ENCODE measurements around the gene MGRN1.

GRCh38 chr16:4729876-4730275 is 105.2 kb downstream of the MGRN1 start:
- no peak for TF ChIP-seq POU6F1 (CRISPR knock-in tag; IDR thresholded peaks at IDR 0.05; ENCODE audit: borderline replicate concordance, low read depth)
- no peak for TF ChIP-seq ZC3H10 (CRISPR knock-in tag; IDR thresholded peaks at IDR 0.05)
- TF ChIP-seq ESRRG (CRISPR knock-in tag; IDR thresholded peaks at IDR 0.05): no peak
- TF ChIP-seq ZFP3 (CRISPR knock-in tag; IDR thresholded peaks at IDR 0.05): no peak
- TF ChIP-seq CREB5 (CRISPR knock-in tag; IDR thresholded peaks at IDR 0.05; ENCODE audit: low read depth): no peak

All from SK-N-SH treated with all-trans-retinoic acid at 6 μM for 48 hours (cell line).